Peyer's patch (tissue), 4 donors: Measurements from ENCODE around the gene TTC28. TPM values are rescaled to one million over a fixed set of nuclear protein-coding genes. Genes with fewer than 3 reads are reported as not detected.

Source experiments
- DNase-seq, 3 donors: peaks; one replicate each; pipeline ENCODE4 v3.0.0-alpha.2; 2017 to 2019
- H3K27ac ChIP-seq, 4 donors: fragments of 200-600 bp; sonication (generic); one replicate each; pipeline ENCODE4 v1.5.1; 2016 to 2019
- H3K27me3 ChIP-seq, 2 donors: fragments of 200-600 bp; sonication (generic); one replicate each; pipeline ENCODE4 v1.5.1; 2019
- H3K36me3 ChIP-seq, 3 donors: fragments of 200-600 bp; sonication (generic); one replicate each; pipeline ENCODE4 v1.5.1; 2016 to 2019
- H3K4me1 ChIP-seq, 4 donors: fragments of 200-600 bp; sonication (generic); one replicate each; pipeline ENCODE4 v1.5.1; 2016 to 2019
- H3K4me3 ChIP-seq, 4 donors: fragments of 200-600 bp; sonication (generic); 1 replicate in 3 of 4; 2 replicates in 1 of 4; pipeline ENCODE4 v1.5.1; 2016 to 2019; ENCODE audit warnings: mild to moderate bottlenecking in 1 of 4
- H3K9me3 ChIP-seq, 4 donors: fragments of 200-600 bp; sonication (generic); one replicate each; pipeline ENCODE4 v1.5.1; 2016 to 2019; ENCODE audit warnings: mild to moderate bottlenecking in 1 of 4
- CTCF ChIP-seq, 6 experiments: fragments of 450-650 bp in 4 of 6; fragments of 200-600 bp in 2 of 6; sonication (generic) in 1 of 6; IDR thresholded peaks; one replicate each; pipeline ENCODE4 v1.5.1; 2017 to 2019; ENCODE audit warnings: antibody characterized with exemption in 6 of 6, mild to moderate bottlenecking in 3 of 6, moderate library complexity in 1 of 6
- POLR2A ChIP-seq, 2 donors: fragments of 450-650 bp; IDR thresholded peaks; one replicate each; pipeline ENCODE4 v1.5.1; 2017; ENCODE audit warnings: antibody characterized with exemption in 2 of 2, mild to moderate bottlenecking in 2 of 2, moderate library complexity in 2 of 2
- total RNA-seq, 4 donors: library from RNA; depleted of rRNA; stranded (reverse); fragments of >200 nt; gene quantifications; one replicate each; pipeline ENCODE4 v1.1.0, GENCODE V29; 2016

TTC28 gene
- total RNA-seq, 4 donors from 2014 or later: 9.1 to 46.4 (median 35.2) TPM

GRCh38 chr22:28143241-28143865 is 536.3 kb downstream of the TTC28 start:
- TF ChIP-seq POLR2A (IDR thresholded peaks at IDR 0.05) (no peak), CTCF (IDR thresholded peaks at IDR 0.05) (no peak)
- Histone ChIP-seq H3K9me3 (no peaks in the 10 kb centered on the region), H3K4me1 (no peaks in the 10 kb centered on the region), H3K36me3 (no peaks in the 10 kb centered on the region), H3K4me3 (no peak overlapping the region), H3K27ac (no peak overlapping the region), H3K27me3 (no peaks in the 10 kb centered on the region)
- no peak for DNase-seq

- TF ChIP-seq CTCF (IDR thresholded peaks at IDR 0.05) (no peak), POLR2A (IDR thresholded peaks at IDR 0.05) (no peak)
- no peaks in the 10 kb centered on the region for H3K4me1 ChIP-seq
- peak overlapping the region in 1 of 4 donors; percentile 33 for H3K27ac ChIP-seq
These were observed 537.2 kb downstream of the TTC28 start for GRCh38 chr22:28142361-28142961.

DNA sequence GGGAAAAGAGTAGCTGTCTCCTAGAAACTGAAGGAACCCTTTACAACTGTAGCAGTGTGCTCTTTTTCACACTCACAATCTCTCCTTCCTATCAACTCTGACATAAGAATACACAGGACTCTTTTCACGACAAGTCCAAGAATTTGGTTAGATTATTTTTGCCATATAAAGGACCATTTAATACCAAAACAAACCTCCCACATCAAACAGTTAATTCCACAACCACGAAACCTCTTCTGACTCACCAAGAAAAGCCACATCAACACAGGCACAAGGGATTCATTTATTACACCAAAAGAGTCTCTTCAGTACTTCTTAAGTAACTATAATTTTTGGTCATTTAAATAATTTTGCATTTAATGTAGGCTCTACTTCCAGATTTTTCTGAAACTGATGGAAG is 538.0 kb downstream of the TTC28 start:
- Histone ChIP-seq H3K27ac (no peak overlapping the region), H3K27me3 (no peaks in the 10 kb centered on the region), H3K36me3 (no peaks in the 10 kb centered on the region), H3K9me3 (no peaks in the 10 kb centered on the region), H3K4me3 (no peak overlapping the region), H3K4me1 (no peaks in the 10 kb centered on the region)
- TF ChIP-seq CTCF (IDR thresholded peaks at IDR 0.05): no peak
- TF ChIP-seq POLR2A (IDR thresholded peaks at IDR 0.05): no peak
- no peak for DNase-seq

More at GRCh38 chr22:28142361-28142961, 537.2 kb downstream of the TTC28 start:
- H3K4me3 ChIP-seq: no peak overlapping the region
- H3K27me3 ChIP-seq: no peaks in the 10 kb centered on the region
- no peaks in the 10 kb centered on the region for H3K36me3 ChIP-seq
- no peak for DNase-seq
- no peaks in the 10 kb centered on the region for H3K9me3 ChIP-seq

DNA sequence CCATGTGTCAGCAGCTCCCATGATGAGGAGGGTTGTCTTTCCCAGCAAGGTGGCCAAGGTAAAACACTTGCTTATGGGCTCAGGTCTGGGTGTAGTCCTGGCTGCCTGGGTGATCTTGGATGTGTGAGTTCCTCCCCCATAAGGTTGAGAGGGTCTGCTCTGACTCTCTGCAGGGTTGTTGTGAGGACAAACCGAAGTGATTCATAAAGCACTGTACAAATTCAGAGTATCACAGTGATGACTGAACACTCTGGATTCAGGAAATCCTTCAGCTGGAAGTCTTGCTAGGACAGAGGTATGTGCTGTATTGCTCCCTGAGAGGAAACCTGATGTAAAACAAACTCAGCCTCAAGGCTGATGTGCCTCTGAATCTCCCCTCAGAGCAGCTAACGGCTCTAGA is 539.7 kb downstream of the TTC28 start:
- H3K36me3 ChIP-seq: no peaks in the 10 kb centered on the region
- no peak overlapping the region for H3K27ac ChIP-seq
- H3K4me3 ChIP-seq: no peak overlapping the region
- DNase-seq: no peak
- TF ChIP-seq CTCF (IDR thresholded peaks at IDR 0.05) (no peak), POLR2A (IDR thresholded peaks at IDR 0.05) (no peak)
- H3K9me3 ChIP-seq: no peaks in the 10 kb centered on the region
- H3K27me3 ChIP-seq: no peaks in the 10 kb centered on the region
- no peaks in the 10 kb centered on the region for H3K4me1 ChIP-seq

DNA sequence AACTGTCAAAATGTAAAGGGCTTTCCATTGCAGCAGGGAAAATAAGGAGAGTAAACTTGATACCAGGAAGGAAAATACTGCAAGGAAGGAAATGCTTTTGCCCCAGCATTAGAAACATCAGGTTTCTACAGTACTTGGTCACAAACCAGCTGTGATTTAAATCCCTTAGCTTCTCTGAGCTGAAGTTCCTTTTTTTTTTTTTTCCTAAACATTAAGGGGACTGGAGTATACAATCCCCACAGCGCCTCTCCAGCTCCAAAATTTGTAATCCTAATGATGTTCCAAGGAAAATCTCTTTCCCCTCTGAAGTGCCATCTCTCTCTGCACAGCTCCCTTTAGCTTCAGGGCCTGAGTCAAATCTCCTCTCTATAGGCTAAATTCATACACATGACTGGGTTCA is 540.1 kb downstream of the TTC28 start:
- DNase-seq: no peak
- no peaks in the 10 kb centered on the region for H3K4me1 ChIP-seq
- TF ChIP-seq POLR2A (IDR thresholded peaks at IDR 0.05) (no peak), CTCF (IDR thresholded peaks at IDR 0.05) (no peak)
- H3K9me3 ChIP-seq: no peaks in the 10 kb centered on the region
- no peaks in the 10 kb centered on the region for H3K27me3 ChIP-seq
- no peak overlapping the region for H3K4me3 ChIP-seq
- no peaks in the 10 kb centered on the region for H3K36me3 ChIP-seq
- H3K27ac ChIP-seq: no peak overlapping the region
